Measurements from ENCODE around the gene PARP14.

Gene PARP14

DNA sequence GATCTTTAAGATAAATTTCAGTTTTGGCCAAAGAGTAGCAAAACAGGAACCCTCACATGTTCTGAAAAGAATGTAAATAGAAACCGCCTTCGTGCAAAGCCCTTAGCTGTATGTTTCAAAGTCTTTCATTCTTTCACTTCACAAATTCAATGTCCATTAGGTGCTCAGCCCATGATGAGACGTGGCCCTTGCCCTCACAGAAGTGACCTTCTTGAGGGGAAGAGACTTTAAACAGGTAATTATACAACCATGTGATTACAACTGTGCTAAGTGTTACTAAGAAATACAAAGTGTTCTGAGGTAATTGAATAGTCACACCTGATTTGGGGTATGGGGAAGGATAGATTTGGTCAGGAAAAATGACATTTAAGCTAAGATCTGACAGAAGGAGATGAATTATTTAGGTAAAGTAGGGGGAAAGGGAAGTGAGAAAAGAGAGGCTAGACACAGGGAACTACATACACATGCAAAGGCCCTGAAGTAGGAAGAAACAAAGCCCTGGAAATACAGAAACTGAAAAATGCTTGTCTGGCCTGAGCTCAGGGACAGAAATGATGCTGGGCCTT, 93.4 kb downstream of the PARP14 start:
- DNase-seq = peak; percentile 29 to 55 (median 49)

DNA sequence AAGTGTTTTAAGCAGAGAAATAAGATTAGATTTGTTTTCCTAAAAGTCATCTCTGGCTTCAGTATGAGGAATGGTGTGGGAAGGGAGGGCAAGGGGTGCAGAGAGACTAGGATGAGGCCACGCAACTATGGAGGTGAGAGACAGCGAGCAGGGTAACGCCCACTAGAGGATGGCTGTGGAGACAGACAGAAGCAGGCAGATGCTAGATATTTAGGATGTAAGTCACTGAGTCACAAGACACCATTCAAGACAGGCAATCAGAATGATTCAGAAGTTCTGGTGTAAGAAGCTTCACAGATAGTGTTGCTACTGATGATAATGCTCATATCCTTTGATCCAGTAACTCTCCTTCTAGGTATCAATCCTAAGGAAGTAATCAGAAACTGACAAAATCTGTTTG, 93.9 kb downstream of the PARP14 start:
- DNase-seq = peak; percentile 42 to 76 (median 67)

DNA sequence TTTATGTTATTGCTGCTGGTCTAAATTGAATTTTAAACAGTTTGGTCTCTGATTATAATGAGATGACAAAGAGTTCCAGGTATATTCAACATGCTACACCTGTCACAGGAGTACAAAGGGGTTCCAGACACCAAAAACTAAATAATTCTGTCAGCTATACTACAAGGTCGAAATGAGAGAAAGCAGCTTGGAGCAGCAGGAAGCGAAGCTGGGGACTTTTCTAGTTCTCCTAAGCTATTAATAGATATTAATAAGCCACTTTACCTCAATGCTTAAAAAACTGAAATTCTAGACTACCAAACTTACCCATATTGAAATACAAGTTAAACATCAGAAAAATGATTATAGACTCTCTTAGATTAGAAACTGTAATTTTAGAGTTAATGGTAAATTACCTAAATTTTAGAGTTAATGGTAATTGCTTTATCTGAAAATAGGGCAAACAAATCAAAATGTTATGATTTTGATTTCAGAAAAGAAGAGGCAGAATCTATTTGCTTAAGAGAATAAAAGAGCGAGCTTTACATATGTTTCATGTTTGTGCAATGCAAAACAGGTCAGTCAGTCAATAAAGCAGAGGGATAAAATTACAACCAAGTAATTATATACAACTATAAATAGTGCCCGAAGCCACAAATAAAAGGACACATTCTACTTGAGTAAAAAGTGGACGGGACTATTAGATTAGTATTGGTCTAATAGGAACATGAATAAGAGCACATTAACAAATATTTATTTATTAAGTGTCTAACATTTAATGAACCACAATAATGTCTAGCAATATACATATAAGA, 96.2 kb downstream of the PARP14 start:
- no peak for DNase-seq

DNA sequence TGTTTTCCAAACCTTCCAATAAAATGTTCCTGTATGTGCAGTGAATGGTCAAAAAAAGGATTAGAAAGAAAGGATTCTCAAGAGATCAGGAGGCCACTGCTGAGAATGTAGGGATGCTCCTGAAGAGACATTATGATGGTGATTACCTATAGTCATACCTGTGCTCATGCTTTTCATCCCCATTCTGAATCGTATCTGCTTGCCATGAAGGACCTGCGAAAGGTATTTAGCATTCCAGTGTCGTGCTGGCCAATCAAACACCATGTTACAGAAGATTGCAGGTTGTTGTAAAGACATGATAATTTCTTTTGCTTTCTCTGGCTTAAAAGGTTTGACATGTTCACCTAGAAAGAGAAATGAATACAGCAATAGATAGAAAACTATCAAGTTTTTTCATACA, 96.9 kb downstream of the PARP14 start:
- DNase-seq = no peak
